Measurements from ENCODE around the gene SAC3D1. TPM values are rescaled to one million over a fixed set of nuclear protein-coding genes. Genes with fewer than 3 reads are reported as not detected.

SAC3D1 gene
- total and polyA plus RNA-seq, 9 of the 15 experiments (the other 6 are each of a cell fraction or from before 2014, with no cell fraction given), result 0.20 to 35.2 (median 5.8) TPM

DNA sequence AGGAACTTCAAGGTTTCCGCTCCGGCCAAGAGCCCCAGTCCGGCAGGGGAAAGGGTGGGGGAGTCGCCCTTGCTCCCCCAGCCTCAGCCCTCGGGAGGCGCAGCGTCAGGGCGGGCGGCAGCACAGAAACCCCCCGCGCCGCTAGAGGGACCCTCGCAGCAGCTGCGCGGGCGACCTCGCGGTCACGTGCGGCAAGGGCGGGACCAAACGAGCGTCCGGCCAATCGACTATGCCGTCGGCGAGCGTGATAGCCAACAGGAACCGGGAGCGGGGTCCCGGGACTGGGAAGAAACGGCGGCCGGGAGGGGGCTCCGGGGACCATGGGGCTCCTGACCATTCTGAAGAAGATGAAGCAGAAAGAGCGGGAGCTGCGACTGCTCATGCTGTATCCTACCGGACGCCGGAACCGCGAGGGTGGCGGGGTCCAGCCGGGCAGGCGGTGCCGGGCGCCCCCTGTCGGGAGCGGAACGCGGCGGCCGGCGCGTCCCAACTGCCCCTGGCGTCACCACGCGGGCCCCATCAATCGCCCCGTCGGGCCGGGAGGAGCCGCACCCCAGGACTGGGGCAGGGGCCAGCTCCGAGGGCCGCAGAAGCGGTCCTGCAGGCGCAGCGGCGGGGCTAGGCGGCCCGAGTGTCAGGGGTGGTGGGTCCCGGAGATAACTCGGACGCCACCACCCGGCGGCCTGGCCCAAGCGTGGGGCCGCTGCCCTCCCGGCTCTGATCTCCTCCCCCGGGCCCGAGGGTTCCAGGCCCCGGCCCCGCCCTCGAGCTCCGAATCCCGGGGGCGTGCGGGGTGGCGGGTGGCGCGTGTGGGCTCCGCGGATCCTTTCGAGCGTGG lies 26.9 kb upstream of the SAC3D1 start, which contains the start of gene ARL2 (continued):
- TF ChIP-seq SMARCC2 (IDR thresholded peaks at IDR 0.05; ENCODE audit: low read depth), result no peak
- no peak for TF ChIP-seq ARID2 (IDR thresholded peaks at IDR 0.05)
- no peak for TF ChIP-seq NCOA2 (IDR thresholded peaks at IDR 0.05; ENCODE audit: partially characterized antibody in 2 of 2)
- TF ChIP-seq HNRNPLL (IDR thresholded peaks at IDR 0.05; ENCODE audit: low read depth, low read length, poor library complexity, severe bottlenecking), result peak; percentile 41
- no peak for TF ChIP-seq BDP1 (IDR thresholded peaks at IDR 0.05; ENCODE audit: insufficient read depth, insufficient read length)
- TF ChIP-seq CREM (IDR thresholded peaks at IDR 0.05; ENCODE audit: low read depth), result peak; percentile 63
- TF ChIP-seq MTA1 (IDR thresholded peaks at IDR 0.05; ENCODE audit: borderline replicate concordance), result no peak
- TF ChIP-seq ILF3 (IDR thresholded peaks at IDR 0.05; ENCODE audit: borderline replicate concordance), result peak; percentile 94
- no peak for TF ChIP-seq CHD4 (IDR thresholded peaks at IDR 0.05; ENCODE audit: insufficient read depth, insufficient replicate concordance, low read depth, low read length, poor library complexity, severe bottlenecking)
- TF ChIP-seq NONO (IDR thresholded peaks at IDR 0.05; ENCODE audit: low read depth in 2 of 2, low read length in 1 of 2), result peak; percentile 67 to 95; a peak in 3 of 4 replicates
- no peak for TF ChIP-seq ZNF764 (CRISPR knock-in tag; IDR thresholded peaks at IDR 0.05; ENCODE audit: low read depth)
- peak; percentile 96; the same call in 1 of the 2 replicates for TF ChIP-seq TGIF2 (CRISPR knock-in tag; IDR thresholded peaks at IDR 0.05)
- peak; percentile 93 for TF ChIP-seq U2AF1 (optimal IDR thresholded peaks at IDR 0.05; ENCODE audit: low read depth, low read length)
- no peak for TF ChIP-seq BRD9 (IDR thresholded peaks at IDR 0.05; ENCODE audit: low read depth, partially characterized antibody)
- peak; percentile 72 for TF ChIP-seq PHF20 (IDR thresholded peaks at IDR 0.05; ENCODE audit: partially characterized antibody)
- no peak for TF ChIP-seq SMARCE1 (IDR thresholded peaks at IDR 0.05)
- no peak for TF ChIP-seq PURB (CRISPR knock-in tag; IDR thresholded peaks at IDR 0.05; ENCODE audit: low read depth)
- no peak for TF ChIP-seq RBM39 (optimal IDR thresholded peaks at IDR 0.05; ENCODE audit: low read depth, low read length)
- peak; percentile 65 for TF ChIP-seq MEIS2 (IDR thresholded peaks at IDR 0.05; ENCODE audit: partially characterized antibody)
- TF ChIP-seq HNRNPH1 (optimal IDR thresholded peaks at IDR 0.05; ENCODE audit: low read depth, low read length), result no peak
- no peak; a peak in 1 of 4 replicates for TF ChIP-seq KDM4B (IDR thresholded peaks at IDR 0.05; ENCODE audit: borderline replicate concordance in 2 of 2, low read depth in 1 of 2)
- TF ChIP-seq ZSCAN29 (IDR thresholded peaks at IDR 0.05), result no peak
- TF ChIP-seq CTBP1 (IDR thresholded peaks at IDR 0.05; ENCODE audit: borderline replicate concordance), result peak; percentile 93
- TF ChIP-seq TRIM24 (IDR thresholded peaks at IDR 0.05), result peak in 1 of 2 experiments; percentile 43; a peak in 1 of 4 replicates
- peak; percentile 52 to 81; a peak in 3 of 4 replicates for TF ChIP-seq FOXK2 (conservative IDR thresholded peaks at IDR 0.05 in 1 of 2, IDR thresholded peaks at IDR 0.05 in 1 of 2; ENCODE audit: low read depth in 2 of 2)
- no peak for TF ChIP-seq RBM17 (IDR thresholded peaks at IDR 0.05; ENCODE audit: borderline replicate concordance, low read depth, low read length)
- peak; percentile 93 for TF ChIP-seq EP400 (IDR thresholded peaks at IDR 0.05)
- TF ChIP-seq ZNF785 (CRISPR knock-in tag; IDR thresholded peaks at IDR 0.05), result no peak
- peak; percentile 77 for TF ChIP-seq FOS (IDR thresholded peaks at IDR 0.05; ENCODE audit: extremely low read depth, insufficient read length)
- no peak for TF ChIP-seq DNMT1 (IDR thresholded peaks at IDR 0.05)
- peak in 2 of 3 experiments; percentile 9 to 40 for TF ChIP-seq YY1 (IDR thresholded peaks at IDR 0.05; ENCODE audit: borderline replicate concordance in 1 of 3, control insufficient read depth in 1 of 3, extremely low read depth in 1 of 3, insufficient read depth in 3 of 3, insufficient read length in 1 of 3, insufficient replicate concordance in 2 of 3, low read depth in 1 of 3, low read length in 2 of 3)
